Measurements from ENCODE around the gene RAB44.
A peak's percentile ranks its signal among the peaks of the same experiment; 100 is the strongest.

Gene RAB44

DNA sequence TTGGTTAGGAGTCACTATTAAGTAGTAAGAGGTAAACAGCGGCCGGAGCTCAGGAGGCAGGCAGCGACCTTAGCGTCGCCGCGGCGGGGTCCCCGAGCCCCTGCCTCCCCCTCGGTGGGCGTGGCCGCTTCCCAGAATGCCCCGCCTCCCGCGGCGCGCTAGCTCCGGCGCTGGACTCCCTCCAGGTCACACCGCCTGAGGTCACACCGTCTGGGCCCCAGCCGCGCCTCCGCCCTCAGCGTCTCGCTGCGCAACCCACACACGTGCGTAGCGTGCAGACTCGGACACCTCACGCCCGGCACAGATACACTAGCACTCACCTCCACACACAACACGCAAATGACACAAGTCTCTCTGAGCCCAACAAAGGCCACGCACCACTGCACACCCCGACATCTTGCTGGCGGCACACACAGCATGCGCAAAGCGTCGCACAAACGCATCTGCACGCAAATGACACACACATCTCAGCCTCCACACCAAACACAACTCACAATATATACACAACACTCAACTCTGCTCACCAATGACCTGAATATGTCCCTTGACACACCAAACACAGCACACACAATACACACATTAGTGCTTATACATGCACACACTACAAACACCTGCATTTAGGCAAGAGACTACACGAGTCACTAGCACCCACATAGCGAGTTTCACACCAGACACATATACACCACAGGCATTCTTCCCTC, 36.7 kb upstream of the RAB44 start:
- Mint-ChIP-seq H3K36me3 (ENCODE audit: low read depth) (no peaks in the 10 kb centered on the region), H3K4me1 (ENCODE audit: low read depth) (peaks cover 30% of the 10 kb centered on the region), H3K4me3 (no peak overlapping the region), H3K27me3 (peaks cover 13% of the 10 kb centered on the region), H3K27ac (no peak overlapping the region), H3K9me3 (no peaks in the 10 kb centered on the region)
- intact Hi-C loops (cut with micrococcal nuclease), result no loop called here

DNA sequence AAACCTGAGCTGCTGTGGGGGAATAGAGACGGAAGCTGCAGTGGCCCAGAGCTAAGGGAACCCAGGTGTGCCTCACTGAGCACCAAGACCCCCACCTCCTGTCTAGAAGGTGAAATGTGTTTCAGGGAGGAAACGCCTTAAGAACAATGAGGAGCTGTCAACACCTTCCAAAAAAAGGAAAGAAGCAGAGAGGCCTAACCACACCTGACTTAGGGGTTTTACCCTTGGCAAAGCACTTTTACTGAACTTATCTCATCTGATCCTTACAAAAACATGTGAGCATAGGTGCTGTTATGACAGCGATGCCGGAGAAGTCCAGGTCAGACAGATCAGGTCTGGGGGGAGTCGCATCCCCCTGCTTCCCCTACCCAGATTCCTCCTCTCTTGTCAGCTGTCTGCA, 35.2 kb upstream of the RAB44 start:
- Mint-ChIP-seq H3K4me1 (ENCODE audit: low read depth) (peaks cover 42% of the 10 kb centered on the region), H3K36me3 (ENCODE audit: low read depth) (no peaks in the 10 kb centered on the region), H3K9me3 (no peaks in the 10 kb centered on the region), H3K4me3 (no peak overlapping the region), H3K27ac (no peak overlapping the region), H3K27me3 (peaks cover 13% of the 10 kb centered on the region)
- intact Hi-C loops (cut with micrococcal nuclease), result no loop called here

DNA sequence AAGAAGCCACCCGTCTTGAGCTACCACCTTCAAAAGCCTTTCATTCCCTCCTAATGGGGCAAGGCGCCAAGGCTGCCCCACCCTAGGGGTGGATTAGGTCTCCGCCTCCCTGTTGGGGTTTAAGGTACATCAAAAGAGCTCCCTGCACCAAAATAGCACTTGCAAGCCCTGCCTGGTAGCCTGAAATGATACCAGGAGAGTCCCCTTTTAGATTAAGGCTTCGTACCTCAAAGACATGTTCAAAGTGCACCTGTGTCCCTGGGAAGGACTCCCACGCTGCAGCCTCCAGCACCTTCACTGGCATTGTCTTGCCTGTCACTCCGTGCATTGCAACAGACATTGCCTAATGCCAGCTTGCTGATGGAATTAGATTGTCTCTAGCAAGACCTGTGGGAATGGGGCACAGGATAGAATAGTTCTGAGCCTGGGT, 34.8 kb upstream of the RAB44 start:
- Mint-ChIP-seq H3K36me3 (ENCODE audit: low read depth) (no peaks in the 10 kb centered on the region), H3K9me3 (no peaks in the 10 kb centered on the region), H3K4me3 (no peak overlapping the region), H3K27me3 (peaks cover 13% of the 10 kb centered on the region), H3K27ac (peak overlapping the region; percentile 28), H3K4me1 (ENCODE audit: low read depth) (peaks cover 44% of the 10 kb centered on the region)
- intact Hi-C loops (cut with micrococcal nuclease), result no loop called here

DNA sequence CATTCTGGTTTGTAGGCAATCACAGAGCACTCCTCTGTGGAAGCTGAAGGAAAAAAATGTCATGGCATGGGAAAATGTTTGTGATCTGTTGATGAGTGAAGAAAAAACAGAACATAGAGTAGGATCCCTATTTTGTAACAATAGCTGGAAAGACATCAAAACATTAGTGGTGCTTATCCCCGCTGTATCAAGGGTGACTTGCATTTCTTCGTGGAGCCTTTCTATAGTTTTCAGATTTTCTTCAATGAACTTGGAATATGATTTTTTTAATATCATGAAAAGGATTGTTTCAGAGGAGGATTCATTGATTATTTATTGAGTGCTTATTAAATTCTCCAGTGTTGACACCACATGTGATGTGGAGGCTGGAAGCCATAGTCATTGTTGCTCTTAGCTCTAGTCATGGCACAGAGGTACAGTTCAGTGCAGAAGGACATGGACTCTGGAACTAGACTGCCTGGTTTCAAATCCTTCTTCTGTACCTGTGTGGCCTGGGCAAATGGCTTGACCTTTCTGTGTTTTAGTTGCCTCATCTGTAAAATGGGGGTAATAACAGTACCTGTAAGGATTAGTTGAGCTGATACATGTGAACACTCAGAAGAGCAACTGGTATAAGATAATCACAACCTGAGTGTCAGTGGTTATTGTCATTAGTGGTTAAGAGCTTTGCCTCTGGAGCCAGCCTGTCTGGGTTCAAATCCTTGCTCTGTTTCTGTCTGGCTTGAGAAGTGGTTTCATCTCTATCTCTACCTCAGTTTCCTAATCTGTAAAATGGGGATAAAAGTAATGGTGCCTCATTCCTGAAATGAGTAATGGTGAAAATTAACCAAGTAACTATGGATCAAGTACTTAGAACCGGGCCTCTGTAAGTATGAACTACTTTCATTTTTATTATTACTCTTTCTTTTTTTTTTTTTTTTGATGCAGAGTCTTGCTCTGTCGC, 33.9 kb upstream of the RAB44 start:
- intact Hi-C loops (cut with micrococcal nuclease), result no loop called here
- no peak overlapping the region for H3K4me3 Mint-ChIP-seq
- H3K9me3 Mint-ChIP-seq, result no peaks in the 10 kb centered on the region
- peak overlapping the region; percentile 28 for H3K27ac Mint-ChIP-seq
- no peaks in the 10 kb centered on the region for H3K36me3 Mint-ChIP-seq (ENCODE audit: low read depth)
- H3K27me3 Mint-ChIP-seq, result peaks cover 13% of the 10 kb centered on the region
- H3K4me1 Mint-ChIP-seq (ENCODE audit: low read depth), result peaks cover 48% of the 10 kb centered on the region

DNA sequence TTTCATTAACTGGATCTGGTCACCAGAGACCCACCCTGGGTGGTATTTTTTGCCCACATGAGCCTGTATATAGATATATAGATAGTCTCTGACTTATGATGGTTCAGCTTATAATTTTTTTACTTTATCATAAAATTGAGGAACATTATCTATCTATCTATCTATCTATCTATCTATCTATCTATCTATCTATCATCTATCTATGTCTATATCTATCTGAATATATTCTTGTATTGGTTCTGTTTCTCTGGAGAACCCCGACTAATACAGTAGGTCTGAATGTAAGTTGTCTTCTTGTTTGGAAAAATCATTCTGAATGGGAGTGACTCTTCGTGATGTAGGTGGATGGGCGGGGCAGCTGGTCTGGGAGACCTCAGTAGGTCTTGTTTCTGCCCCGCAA, 32.4 kb upstream of the RAB44 start:
- no peak overlapping the region for H3K4me3 Mint-ChIP-seq
- peaks cover 6% of the 10 kb centered on the region for H3K27me3 Mint-ChIP-seq
- peaks cover 55% of the 10 kb centered on the region for H3K4me1 Mint-ChIP-seq (ENCODE audit: low read depth)

DNA sequence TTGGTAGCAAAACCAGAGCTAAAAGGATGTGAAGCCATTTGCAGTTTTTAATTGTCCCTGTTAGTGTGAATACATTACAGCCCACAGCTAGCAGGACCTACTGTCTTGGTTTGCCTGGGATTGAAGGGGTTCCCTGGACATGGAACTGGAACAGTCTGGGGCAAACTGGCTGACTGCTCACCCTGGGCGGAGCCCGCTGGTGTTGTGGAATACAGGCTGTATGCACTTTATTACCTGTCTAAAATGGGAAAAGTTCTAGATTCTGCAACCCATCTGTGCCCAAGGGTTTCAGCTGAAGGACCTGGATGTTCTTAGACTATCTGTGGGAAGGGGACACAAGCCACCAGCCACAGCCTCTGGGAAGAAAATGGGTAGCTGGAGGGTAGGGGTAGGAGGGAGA, 31.3 kb upstream of the RAB44 start:
- Mint-ChIP-seq H3K36me3 (ENCODE audit: low read depth) (no peaks in the 10 kb centered on the region), H3K27me3 (peaks cover 2% of the 10 kb centered on the region), H3K4me3 (no peak overlapping the region), H3K4me1 (ENCODE audit: low read depth) (peaks cover 55% of the 10 kb centered on the region), H3K27ac (peak overlapping the region; percentile 82), H3K9me3 (no peaks in the 10 kb centered on the region)
- intact Hi-C loops (cut with micrococcal nuclease), result no loop called here

More for the DNA sequence above, 32.4 kb upstream of the RAB44 start:
- Mint-ChIP-seq H3K27ac (no peak overlapping the region), H3K36me3 (ENCODE audit: low read depth) (no peaks in the 10 kb centered on the region), H3K9me3 (no peaks in the 10 kb centered on the region)
- intact Hi-C loops (cut with micrococcal nuclease), result no loop called here

DNA sequence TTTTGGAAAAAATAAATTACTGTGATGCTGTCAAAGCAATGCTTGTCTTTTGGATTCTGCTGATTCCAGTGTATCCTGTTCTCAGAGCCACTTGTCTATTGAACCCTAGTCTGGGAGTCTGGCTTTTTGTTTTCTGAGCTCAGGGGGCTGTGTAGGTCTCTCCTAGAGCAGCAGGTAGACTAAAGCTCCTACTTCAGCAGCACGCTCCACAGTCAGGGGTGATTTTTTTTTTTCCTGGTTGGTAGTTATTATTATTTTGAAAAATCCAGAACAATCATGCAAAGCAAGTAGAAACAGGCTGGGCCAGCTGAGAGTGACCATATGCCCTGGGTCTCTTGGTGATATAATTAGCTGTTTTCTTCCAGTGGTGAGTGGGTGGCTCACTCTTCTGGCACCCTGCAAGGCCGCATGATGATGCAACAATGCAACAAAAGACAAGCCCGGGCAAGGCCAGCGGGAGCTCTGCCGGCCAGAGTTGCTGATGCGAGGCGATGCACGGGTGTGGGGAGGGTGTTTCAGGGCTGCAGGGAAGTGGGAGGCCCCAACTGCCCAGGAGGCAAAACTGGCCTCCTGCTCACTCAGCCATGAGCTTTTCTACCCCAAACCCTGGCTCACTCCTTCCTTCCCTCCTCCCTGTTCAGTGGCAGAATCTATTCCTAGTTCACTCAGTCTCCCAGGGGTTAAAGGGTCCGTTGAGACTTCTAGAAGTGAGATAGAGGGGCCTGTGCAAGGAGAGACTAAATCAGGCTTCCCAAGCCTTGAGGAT, 30.6 kb upstream of the RAB44 start:
- intact Hi-C loops (cut with micrococcal nuclease), result no loop called here
- H3K4me3 Mint-ChIP-seq, result peak overlapping the region; percentile 23

DNA sequence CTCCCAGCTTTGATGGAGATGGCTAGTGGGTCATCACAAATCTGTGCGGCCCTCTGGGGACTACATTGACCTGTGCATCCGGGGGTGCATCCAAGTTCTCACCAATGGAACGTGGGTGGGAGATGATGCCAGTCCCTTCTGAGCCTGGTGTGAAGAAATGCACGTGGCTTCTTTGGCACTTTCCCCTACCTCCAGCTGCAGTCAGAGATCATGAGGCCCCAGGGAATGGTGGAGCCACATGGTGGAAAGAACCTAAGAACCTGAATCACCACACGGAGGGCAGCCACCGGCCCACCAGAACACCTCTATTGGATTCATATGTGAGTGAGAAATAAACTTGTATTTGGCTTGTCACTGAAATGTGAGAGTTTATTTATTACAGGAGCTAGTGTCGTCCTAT, 29.0 kb upstream of the RAB44 start:
- Mint-ChIP-seq H3K27me3 (no peaks in the 10 kb centered on the region), H3K4me3 (no peak overlapping the region), H3K36me3 (ENCODE audit: low read depth) (no peaks in the 10 kb centered on the region), H3K27ac (no peak overlapping the region), H3K9me3 (no peaks in the 10 kb centered on the region), H3K4me1 (ENCODE audit: low read depth) (peaks cover 49% of the 10 kb centered on the region)
- intact Hi-C loops (cut with micrococcal nuclease), result no loop called here

More for the DNA sequence above, 30.6 kb upstream of the RAB44 start:
- Mint-ChIP-seq H3K27ac (peak overlapping the region; percentile 82), H3K27me3 (peaks cover under 1% of the 10 kb centered on the region), H3K4me1 (ENCODE audit: low read depth) (peaks cover 60% of the 10 kb centered on the region), H3K9me3 (no peaks in the 10 kb centered on the region), H3K36me3 (ENCODE audit: low read depth) (no peaks in the 10 kb centered on the region)

DNA sequence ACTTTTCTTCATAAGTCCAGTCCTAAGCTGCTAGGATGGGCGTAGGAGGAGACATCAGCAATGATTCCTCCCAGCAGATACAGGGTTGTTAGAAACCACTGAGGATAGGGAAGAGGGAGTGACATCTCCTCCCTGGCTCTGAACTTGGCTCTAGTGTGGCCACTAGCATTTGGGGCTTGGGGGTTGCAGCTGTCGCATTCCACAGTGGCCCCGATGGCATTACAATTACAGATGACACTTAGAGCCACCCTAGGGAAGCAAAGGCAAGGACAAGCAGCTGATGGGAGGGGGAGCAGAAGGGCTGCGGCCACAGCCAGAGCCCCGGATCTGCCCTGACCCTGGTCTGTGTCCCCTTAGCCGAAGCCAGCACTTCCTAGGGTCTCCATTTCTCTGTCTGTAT, 28.6 kb upstream of the RAB44 start:
- peaks cover 53% of the 10 kb centered on the region for H3K4me1 Mint-ChIP-seq (ENCODE audit: low read depth)
- no peaks in the 10 kb centered on the region for H3K36me3 Mint-ChIP-seq (ENCODE audit: low read depth)
- intact Hi-C loops (cut with micrococcal nuclease), result no loop called here
- no peaks in the 10 kb centered on the region for H3K27me3 Mint-ChIP-seq
- no peaks in the 10 kb centered on the region for H3K9me3 Mint-ChIP-seq
- no peak overlapping the region for H3K27ac Mint-ChIP-seq
- H3K4me3 Mint-ChIP-seq, result no peak overlapping the region

DNA sequence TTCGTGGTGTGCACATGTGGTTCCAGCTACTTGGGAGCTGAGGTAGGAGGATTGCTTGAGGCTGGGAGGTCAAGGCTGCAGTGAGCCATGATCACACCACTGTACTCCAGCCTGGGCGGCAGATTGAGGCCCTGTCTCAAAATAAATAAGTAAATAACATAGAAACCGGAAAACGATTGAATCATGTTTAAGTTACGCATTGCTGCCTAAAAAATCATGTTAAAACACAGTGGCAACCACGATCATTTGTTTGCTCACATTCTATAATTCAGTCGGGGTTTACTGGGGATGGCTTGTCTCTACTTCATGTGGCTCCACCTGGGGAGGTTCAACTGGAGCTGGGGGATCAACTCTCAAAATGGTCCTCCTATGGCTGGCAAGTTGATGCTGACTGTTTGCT, 27.4 kb upstream of the RAB44 start:
- Mint-ChIP-seq H3K36me3 (ENCODE audit: low read depth) (no peaks in the 10 kb centered on the region), H3K4me3 (no peak overlapping the region), H3K4me1 (ENCODE audit: low read depth) (peaks cover 60% of the 10 kb centered on the region), H3K27me3 (no peaks in the 10 kb centered on the region), H3K27ac (no peak overlapping the region), H3K9me3 (no peaks in the 10 kb centered on the region)
- intact Hi-C loops (cut with micrococcal nuclease), result no loop called here

DNA sequence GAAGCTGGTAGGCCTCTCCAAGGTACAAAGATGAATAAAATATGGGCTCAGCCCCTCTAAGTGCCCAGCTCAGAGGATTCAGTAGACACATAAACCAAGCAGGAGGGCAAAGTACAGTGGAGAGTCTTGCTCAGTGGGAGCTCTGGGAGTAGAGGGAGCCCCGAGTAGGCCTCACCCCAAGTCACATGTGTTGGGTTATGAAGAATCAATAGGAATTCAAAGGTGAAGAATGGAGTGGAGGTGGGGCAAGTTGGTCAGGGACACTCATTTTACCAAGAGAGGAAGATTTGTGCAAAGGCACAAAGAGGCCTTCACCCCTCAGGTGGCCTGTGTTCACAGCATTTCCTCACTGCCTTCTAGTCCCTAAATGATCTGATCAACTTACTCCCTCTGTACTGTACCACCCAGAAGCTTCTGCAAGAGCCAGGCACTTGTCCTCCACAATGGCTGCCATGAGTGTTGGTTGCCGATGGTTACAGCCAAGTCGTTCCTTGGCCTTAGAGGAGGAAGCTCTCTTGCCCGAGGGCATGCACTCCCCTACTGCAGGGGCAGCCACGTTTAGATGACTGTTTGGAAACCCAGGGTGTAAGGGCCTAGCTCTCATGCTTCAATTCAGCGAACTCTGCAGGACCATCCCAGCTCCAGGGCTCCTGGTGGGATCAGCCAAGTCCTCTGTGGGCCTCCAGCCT, 25.8 kb upstream of the RAB44 start:
- H3K36me3 Mint-ChIP-seq (ENCODE audit: low read depth), result no peaks in the 10 kb centered on the region
- peak overlapping the region; percentile 38 for H3K27ac Mint-ChIP-seq
- no peaks in the 10 kb centered on the region for H3K27me3 Mint-ChIP-seq
- H3K4me3 Mint-ChIP-seq, result no peak overlapping the region
- intact Hi-C loops (cut with micrococcal nuclease), result loop anchor here (2.0 kb wide), 1 partner anchor 17 kb away; no protein-coding TSS in a partner anchor
- H3K4me1 Mint-ChIP-seq (ENCODE audit: low read depth), result peaks cover 60% of the 10 kb centered on the region
- no peaks in the 10 kb centered on the region for H3K9me3 Mint-ChIP-seq

DNA sequence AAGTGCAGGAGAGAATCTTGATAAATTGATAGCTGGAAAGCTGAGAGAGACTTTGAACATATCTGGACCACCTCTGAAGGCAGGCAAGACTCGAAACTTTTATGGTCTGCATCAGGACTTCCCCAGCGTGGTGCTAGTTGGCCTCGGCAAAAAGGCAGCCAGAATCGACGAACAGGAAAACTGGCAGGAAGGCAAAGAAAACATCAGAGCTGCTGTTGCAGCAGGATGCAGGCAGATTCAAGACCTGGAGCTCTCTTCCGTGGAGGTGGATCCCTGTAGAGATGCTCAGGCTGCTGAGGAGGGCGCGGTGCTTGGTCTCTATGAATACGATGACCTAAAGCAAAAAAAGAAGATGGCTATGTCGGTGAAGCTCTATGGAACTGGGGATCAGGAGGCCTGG, 23.7 kb upstream of the RAB44 start:
- H3K9me3 Mint-ChIP-seq, result no peaks in the 10 kb centered on the region
- H3K27ac Mint-ChIP-seq, result peak overlapping the region; percentile 18
- intact Hi-C loops (cut with micrococcal nuclease), result loop anchor here (2.0 kb wide), 1 partner anchor 19 kb away; no protein-coding TSS in a partner anchor
- H3K27me3 Mint-ChIP-seq, result no peaks in the 10 kb centered on the region
- peaks cover 57% of the 10 kb centered on the region for H3K4me1 Mint-ChIP-seq (ENCODE audit: low read depth)
- no peak overlapping the region for H3K4me3 Mint-ChIP-seq
- H3K36me3 Mint-ChIP-seq (ENCODE audit: low read depth), result peaks cover 7% of the 10 kb centered on the region

DNA sequence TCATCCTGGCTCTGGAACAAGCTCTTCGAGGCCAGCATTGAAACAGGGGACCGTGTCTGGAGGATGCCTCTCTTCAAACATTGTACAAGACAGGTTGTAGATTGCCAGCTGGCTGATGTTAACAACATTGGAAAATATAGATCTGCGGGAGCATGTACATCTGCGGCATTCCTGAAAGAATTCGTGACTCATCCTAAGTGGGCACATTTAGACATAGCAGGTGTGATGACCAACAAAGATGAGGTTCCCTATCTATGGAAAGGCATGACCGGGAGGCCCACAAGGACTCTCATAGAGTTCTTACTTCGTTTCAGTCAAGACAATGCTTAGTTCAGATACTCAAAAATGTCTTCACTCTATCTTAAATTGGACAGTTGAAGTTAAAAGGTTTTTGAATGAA, 22.7 kb upstream of the RAB44 start:
- intact Hi-C loops (cut with micrococcal nuclease), result no loop called here
- peaks cover 52% of the 10 kb centered on the region for H3K4me1 Mint-ChIP-seq (ENCODE audit: low read depth)
- H3K27me3 Mint-ChIP-seq, result no peaks in the 10 kb centered on the region
- no peak overlapping the region for H3K4me3 Mint-ChIP-seq
- H3K9me3 Mint-ChIP-seq, result no peaks in the 10 kb centered on the region
- H3K27ac Mint-ChIP-seq, result no peak overlapping the region
- peaks cover 17% of the 10 kb centered on the region for H3K36me3 Mint-ChIP-seq (ENCODE audit: low read depth)
